Calu3 (cell line): ENCODE measurements around the gene DPF3. TPM values are rescaled to one million over a fixed set of nuclear protein-coding genes. Genes with fewer than 3 reads are reported as not detected.

Source experiments
- BruUV-seq: library from RNA; stranded (reverse); fragments of 400-500 nt; replicated peaks from 2 replicates; lab custom pipeline; 2021; lab: Mats Ljungman, UMichigan
- CTCF ChIA-PET: fragments of 300-600 bp; sonication (Branson Sonifier 250); formaldehyde crosslinking; loops from one replicate; lab custom pipeline; 2022; ENCODE audit warnings: antibody characterized with exemption; lab: Charles Lee
- DNase-seq: peaks from one replicate; pipeline ENCODE4 v3.0.0; 2022
- H3K27ac Mint-ChIP-seq: one replicate; pipeline ENCODE4 v1.8.0; 2022; ENCODE audit warnings: mixed read lengths; ENCODE audit not compliant: unreplicated experiment
- H3K27me3 Mint-ChIP-seq: one replicate; pipeline ENCODE4 v1.8.0; 2022; ENCODE audit warnings: mixed read lengths; ENCODE audit not compliant: unreplicated experiment
- H3K36me3 Mint-ChIP-seq: one replicate; pipeline ENCODE4 v1.8.0; 2022; ENCODE audit warnings: mild to moderate bottlenecking, moderate library complexity, mixed read lengths; ENCODE audit not compliant: insufficient read depth, unreplicated experiment
- H3K4me1 Mint-ChIP-seq: one replicate; pipeline ENCODE4 v1.8.0; 2022; ENCODE audit warnings: mild to moderate bottlenecking, low read depth, mixed read lengths; ENCODE audit not compliant: unreplicated experiment
- H3K4me3 Mint-ChIP-seq: one replicate; pipeline ENCODE4 v1.8.0; 2022; ENCODE audit warnings: mild to moderate bottlenecking, low read depth, moderate library complexity, mixed read lengths; ENCODE audit not compliant: unreplicated experiment
- H3K9me3 Mint-ChIP-seq: one replicate; pipeline ENCODE4 v1.8.0; 2022; ENCODE audit warnings: low read depth, mixed read lengths; ENCODE audit not compliant: unreplicated experiment
- CTCF ChIP-seq: fragments of 200-600 bp; IDR thresholded peaks from one replicate; pipeline ENCODE4 v1.8.0; 2022; ENCODE audit warnings: antibody characterized with exemption; ENCODE audit not compliant: unreplicated experiment
- intact Hi-C: fragments of 100-400 bp; cut with micrococcal nuclease; formaldehyde crosslinking; loops from one replicate; pipeline ENCODE4 v1.10.0; 2022; ENCODE audit not compliant: unreplicated experiment
- total RNA-seq: library from RNA; stranded (reverse); gene quantifications from 2 replicates; pipeline ENCODE4 v1.2.3, GENCODE V29; 2022

DPF3 gene
- total RNA-seq, 1 experiment from 2014 or later: 9.6 TPM

GRCh38 chr14:72643317-72643801 is 250.5 kb downstream of the DPF3 start:
- peak; percentile 40 for DNase-seq
- no peaks in the 10 kb centered on the region for H3K36me3 Mint-ChIP-seq
- no peaks in the 10 kb centered on the region for H3K27me3 Mint-ChIP-seq
- H3K4me3 Mint-ChIP-seq: no peak overlapping the region
- no peak for TF ChIP-seq CTCF
- H3K9me3 Mint-ChIP-seq: peaks cover 8% of the 10 kb centered on the region
- CTCF ChIA-PET: no interaction called here
- intact Hi-C loops: no loop called here
- peak overlapping the region; percentile 11 for H3K27ac Mint-ChIP-seq
- peaks cover 8% of the 10 kb centered on the region for H3K4me1 Mint-ChIP-seq
- no TSS peak for BruUV-seq

- Mint-ChIP-seq H3K27ac (no peak overlapping the region), H3K36me3 (no peaks in the 10 kb centered on the region), H3K4me3 (no peak overlapping the region), H3K27me3 (peaks cover 9% of the 10 kb centered on the region), H3K9me3 (peaks cover 8% of the 10 kb centered on the region), H3K4me1 (peaks cover 8% of the 10 kb centered on the region)
- no TSS peak for BruUV-seq
- TF ChIP-seq CTCF: no peak
- no peak for DNase-seq
- intact Hi-C loops: no loop called here
- CTCF ChIA-PET: no interaction called here
These were observed 252.9 kb downstream of the DPF3 start for GRCh38 chr14:72640911-72641485.

GRCh38 chr14:72638021-72638420 is 255.9 kb downstream of the DPF3 start:
- BruUV-seq: no TSS peak
- no peaks in the 10 kb centered on the region for H3K36me3 Mint-ChIP-seq
- H3K27ac Mint-ChIP-seq: no peak overlapping the region
- H3K9me3 Mint-ChIP-seq: peaks cover 11% of the 10 kb centered on the region
- no peak for DNase-seq
- peaks cover 24% of the 10 kb centered on the region for H3K27me3 Mint-ChIP-seq
- TF ChIP-seq CTCF: no peak
- peaks cover under 1% of the 10 kb centered on the region for H3K4me1 Mint-ChIP-seq
- no peak overlapping the region for H3K4me3 Mint-ChIP-seq
- intact Hi-C loops: no loop called here
- CTCF ChIA-PET: no interaction called here

GRCh38 chr14:72636871-72637270 is 257.0 kb downstream of the DPF3 start:
- DNase-seq: no peak
- CTCF ChIA-PET: no interaction called here
- peaks cover 12% of the 10 kb centered on the region for H3K9me3 Mint-ChIP-seq
- H3K4me1 Mint-ChIP-seq: peaks cover 3% of the 10 kb centered on the region
- H3K4me3 Mint-ChIP-seq: no peak overlapping the region
- H3K27ac Mint-ChIP-seq: no peak overlapping the region
- H3K27me3 Mint-ChIP-seq: peaks cover 36% of the 10 kb centered on the region
- TF ChIP-seq CTCF: no peak
- intact Hi-C loops: no loop called here
- H3K36me3 Mint-ChIP-seq: no peaks in the 10 kb centered on the region
- BruUV-seq: no TSS peak
